Limb (tissue), 2 donors: ENCODE data around the gene TMEM108.

Source experiments
- DNase-seq, 2 donors: peaks; one replicate each; pipeline ENCODE4 v3.0.0-alpha.2; 2016; ENCODE audit errors: extremely low spot score in 2 of 2

Gene TMEM108

GRCh38 chr3:133117342-133117741 lies 79.2 kb downstream of the TMEM108 start:
- no peak for DNase-seq

GRCh38 chr3:133119176-133119575 lies 81.0 kb downstream of the TMEM108 start:
- DNase-seq = no peak

- no peak for DNase-seq
Measured at GRCh38 chr3:133121450-133121849, 83.3 kb downstream of the TMEM108 start.

GRCh38 chr3:133123636-133124035 lies 85.4 kb downstream of the TMEM108 start:
- DNase-seq = no peak

- DNase-seq = peak; percentile 53 to 63
Measured at GRCh38 chr3:133124511-133124910, 86.3 kb downstream of the TMEM108 start.

- DNase-seq = no peak
Measured at GRCh38 chr3:133125171-133125570, 87.0 kb downstream of the TMEM108 start.

- DNase-seq = no peak
Measured at GRCh38 chr3:133125802-133126201, 87.6 kb downstream of the TMEM108 start.

- no peak for DNase-seq
Measured at GRCh38 chr3:133127381-133127780, 89.2 kb downstream of the TMEM108 start.

GRCh38 chr3:133130168-133130567 lies 92.0 kb downstream of the TMEM108 start:
- no peak for DNase-seq

GRCh38 chr3:133135306-133135705 lies 97.1 kb downstream of the TMEM108 start:
- no peak for DNase-seq

GRCh38 chr3:133136114-133137041 lies 98.2 kb downstream of the TMEM108 start:
- no peak for DNase-seq

GRCh38 chr3:133137042-133137996 lies 99.1 kb downstream of the TMEM108 start:
- no peak for DNase-seq

GRCh38 chr3:133138017-133138416 lies 99.8 kb downstream of the TMEM108 start:
- no peak for DNase-seq

- DNase-seq = no peak
Measured at GRCh38 chr3:133152056-133152455, 113.9 kb downstream of the TMEM108 start.

GRCh38 chr3:133152681-133153220 lies 114.6 kb downstream of the TMEM108 start:
- no peak for DNase-seq

- DNase-seq = no peak
Measured at GRCh38 chr3:133153382-133153781, 115.2 kb downstream of the TMEM108 start.

- no peak for DNase-seq
Measured at GRCh38 chr3:133157716-133158115, 119.5 kb downstream of the TMEM108 start.

- no peak for DNase-seq
Measured at GRCh38 chr3:133158686-133159085, 120.5 kb downstream of the TMEM108 start.

GRCh38 chr3:133159498-133160475 lies 121.6 kb downstream of the TMEM108 start:
- no peak for DNase-seq

GRCh38 chr3:133161656-133162055 lies 123.5 kb downstream of the TMEM108 start:
- no peak for DNase-seq

GRCh38 chr3:133162265-133162664 lies 124.1 kb downstream of the TMEM108 start:
- DNase-seq = no peak
